Measurements from ENCODE around the gene BNC2.
"Not testable (repeated sequence)": the region's sequence is repeated elsewhere in the genome, so short reads cannot be mapped to it uniquely, and the experiment has no call there.

The BNC2 gene

GRCh38 chr9:16899606-16900005 is 29.1 kb upstream of the BNC2 start:
- no peak overlapping the region for H3K4me3 ChIP-seq (ENCODE audit: low read depth, low read length)
- no peak for DNase-seq (ENCODE audit: low read depth)
- no peak for TF ChIP-seq CTCF (IDR thresholded peaks at IDR 0.05; ENCODE audit: low read depth, low read length, missing control alignments)

DNA sequence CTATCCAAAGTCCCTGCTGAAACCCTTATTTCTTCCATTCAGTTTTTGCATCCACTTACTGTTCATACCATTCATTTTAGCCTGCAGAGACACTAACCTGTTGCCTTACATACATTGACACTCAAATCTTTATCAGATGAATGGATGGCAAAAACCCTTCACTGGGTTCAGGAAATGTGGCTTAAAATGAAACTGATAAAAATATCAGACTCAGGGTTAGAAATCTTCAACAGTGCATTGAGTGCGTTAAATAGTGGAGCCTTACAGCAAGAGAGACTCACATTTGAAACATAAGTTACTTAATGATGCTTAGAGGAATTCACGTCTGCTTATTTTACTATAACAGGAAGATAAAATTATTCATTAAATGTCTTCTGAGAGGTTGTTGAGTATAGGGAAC is 28.0 kb upstream of the BNC2 start:
- DNase-seq (ENCODE audit: low read depth) = no peak
- no peak for TF ChIP-seq CTCF (IDR thresholded peaks at IDR 0.05; ENCODE audit: low read depth, low read length, missing control alignments)

DNA sequence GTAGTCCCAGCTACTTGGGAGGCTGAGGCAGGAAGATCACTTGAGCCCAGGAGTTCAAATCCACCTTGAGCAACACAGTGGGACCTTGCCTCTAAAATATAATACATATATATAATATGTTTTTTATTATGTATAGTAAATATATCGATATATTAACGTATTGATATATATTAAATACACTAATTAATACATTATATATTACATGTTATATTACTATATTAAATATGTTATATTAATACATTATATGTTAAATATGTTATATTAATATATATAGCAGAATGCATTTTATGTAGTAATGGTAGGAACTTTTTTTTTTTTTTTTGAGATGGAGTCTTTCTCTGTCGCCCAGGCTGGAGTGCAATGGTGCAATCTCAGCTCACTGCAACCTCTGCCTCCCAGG is 18.1 kb upstream of the BNC2 start:
- no peak for TF ChIP-seq CTCF (IDR thresholded peaks at IDR 0.05; ENCODE audit: low read depth, low read length, missing control alignments)
- DNase-seq (ENCODE audit: low read depth) = no peak
- no peak overlapping the region for H3K4me3 ChIP-seq (ENCODE audit: low read depth, low read length)

More for the DNA sequence above, 28.0 kb upstream of the BNC2 start:
- H3K4me3 ChIP-seq (ENCODE audit: low read depth, low read length) = no peak overlapping the region

DNA sequence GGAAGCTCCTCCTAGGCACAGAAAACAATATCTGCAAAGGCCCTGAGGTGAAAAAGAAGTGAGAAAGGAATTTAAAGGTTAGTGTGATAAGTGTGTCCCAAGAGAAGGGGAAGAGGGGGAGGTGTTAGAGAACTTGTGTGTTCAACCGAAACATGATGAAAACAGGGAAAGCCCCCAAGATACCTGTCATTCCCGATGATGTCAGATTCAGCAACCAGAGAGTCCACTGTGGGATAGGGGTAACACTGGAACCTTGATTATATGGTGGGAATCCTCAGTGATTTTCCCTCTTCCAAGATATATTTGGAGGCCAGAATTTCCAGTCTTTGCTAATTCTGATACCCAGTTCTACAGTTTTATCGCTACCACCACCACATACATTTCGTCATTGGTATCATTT is 15.5 kb upstream of the BNC2 start:
- no peak for TF ChIP-seq CTCF (IDR thresholded peaks at IDR 0.05; ENCODE audit: low read depth, low read length, missing control alignments)
- DNase-seq (ENCODE audit: low read depth) = no peak
- H3K4me3 ChIP-seq (ENCODE audit: low read depth, low read length) = no peak overlapping the region

GRCh38 chr9:16884952-16885513 is 14.6 kb upstream of the BNC2 start:
- TF ChIP-seq CTCF (IDR thresholded peaks at IDR 0.05; ENCODE audit: low read depth, low read length, missing control alignments) = no peak
- DNase-seq (ENCODE audit: low read depth) = no peak
- no peak overlapping the region for H3K4me3 ChIP-seq (ENCODE audit: low read depth, low read length)

DNA sequence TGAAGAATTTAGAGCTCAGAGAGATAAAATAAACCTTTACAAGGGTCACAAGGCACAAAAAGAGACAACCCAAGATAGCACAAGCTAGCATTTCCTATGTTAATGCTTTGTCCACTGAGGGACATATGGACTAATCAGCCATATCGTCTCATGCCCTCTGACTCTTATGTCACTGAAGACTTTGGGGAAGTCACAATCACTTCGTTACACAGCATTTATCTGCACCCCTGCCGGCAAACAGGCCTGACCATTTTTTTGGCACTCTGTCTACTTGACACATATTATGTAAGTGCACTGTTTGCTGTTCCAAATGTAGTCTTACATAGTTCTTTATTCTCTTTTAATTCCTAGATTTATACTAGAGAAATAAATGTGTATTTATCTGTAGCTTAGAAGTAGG is 13.9 kb upstream of the BNC2 start:
- TF ChIP-seq CTCF (IDR thresholded peaks at IDR 0.05; ENCODE audit: low read depth, low read length, missing control alignments) = no peak
- DNase-seq (ENCODE audit: low read depth) = no peak
- H3K4me3 ChIP-seq (ENCODE audit: low read depth, low read length) = no peak overlapping the region

DNA sequence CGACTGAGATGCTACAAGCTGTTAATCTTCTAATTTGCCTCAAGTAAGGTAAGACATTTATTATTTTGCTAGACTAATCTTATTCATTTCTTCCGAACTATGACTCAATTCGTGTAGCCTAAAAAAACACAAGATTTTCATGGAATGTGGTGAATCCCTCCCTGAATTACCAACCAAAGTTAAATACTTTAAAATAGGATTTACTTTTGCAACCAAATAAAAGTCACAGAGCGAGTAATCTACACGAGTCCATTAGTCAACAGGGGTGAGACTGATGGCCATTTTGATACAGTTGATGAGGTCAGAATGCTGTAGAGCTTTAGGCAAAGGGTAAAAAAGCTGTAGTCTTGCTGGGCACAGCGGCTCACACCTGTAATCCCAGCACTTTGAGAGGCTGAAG is 13.1 kb upstream of the BNC2 start:
- TF ChIP-seq CTCF (IDR thresholded peaks at IDR 0.05; ENCODE audit: low read depth, low read length, missing control alignments) = no peak
- no peak for DNase-seq (ENCODE audit: low read depth)
- H3K4me3 ChIP-seq (ENCODE audit: low read depth, low read length) = no peak overlapping the region

DNA sequence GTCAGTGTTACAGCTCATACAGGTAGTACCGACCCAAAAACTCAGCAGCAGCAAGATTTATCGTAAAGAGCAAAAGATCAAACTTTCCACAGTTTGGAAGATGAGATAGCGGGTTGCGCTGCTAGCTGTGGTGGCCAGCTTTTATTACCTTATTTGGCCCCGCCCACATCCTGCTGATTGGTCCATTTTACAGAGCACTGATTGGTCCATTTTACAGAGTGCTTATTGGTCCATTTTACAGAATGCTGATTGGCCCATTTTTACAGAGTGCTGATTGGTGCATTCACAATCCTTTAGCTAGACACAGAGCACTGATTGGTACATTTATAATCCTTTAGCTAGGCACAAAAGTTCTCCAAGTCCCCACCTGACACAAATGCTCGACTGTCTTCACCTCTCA is 12.0 kb upstream of the BNC2 start:
- not testable (repeated sequence) for H3K4me3 ChIP-seq (ENCODE audit: low read depth, low read length); DNase-seq (ENCODE audit: low read depth)
